GM19328 (cell line): ENCODE results near the gene GPR37L1.
"Not testable (repeated sequence)": the region's sequence is repeated elsewhere in the genome, so short reads cannot be mapped to it uniquely, and the experiment has no call there.

Experiments
- ATAC-seq: cut with Tn5 transposase; IDR thresholded peaks from one replicate; pipeline ENCODE4 v1.9.1; 2021; ENCODE audit warnings: mild to moderate bottlenecking, moderate library complexity; ENCODE audit not compliant: unreplicated experiment

Gene GPR37L1

DNA sequence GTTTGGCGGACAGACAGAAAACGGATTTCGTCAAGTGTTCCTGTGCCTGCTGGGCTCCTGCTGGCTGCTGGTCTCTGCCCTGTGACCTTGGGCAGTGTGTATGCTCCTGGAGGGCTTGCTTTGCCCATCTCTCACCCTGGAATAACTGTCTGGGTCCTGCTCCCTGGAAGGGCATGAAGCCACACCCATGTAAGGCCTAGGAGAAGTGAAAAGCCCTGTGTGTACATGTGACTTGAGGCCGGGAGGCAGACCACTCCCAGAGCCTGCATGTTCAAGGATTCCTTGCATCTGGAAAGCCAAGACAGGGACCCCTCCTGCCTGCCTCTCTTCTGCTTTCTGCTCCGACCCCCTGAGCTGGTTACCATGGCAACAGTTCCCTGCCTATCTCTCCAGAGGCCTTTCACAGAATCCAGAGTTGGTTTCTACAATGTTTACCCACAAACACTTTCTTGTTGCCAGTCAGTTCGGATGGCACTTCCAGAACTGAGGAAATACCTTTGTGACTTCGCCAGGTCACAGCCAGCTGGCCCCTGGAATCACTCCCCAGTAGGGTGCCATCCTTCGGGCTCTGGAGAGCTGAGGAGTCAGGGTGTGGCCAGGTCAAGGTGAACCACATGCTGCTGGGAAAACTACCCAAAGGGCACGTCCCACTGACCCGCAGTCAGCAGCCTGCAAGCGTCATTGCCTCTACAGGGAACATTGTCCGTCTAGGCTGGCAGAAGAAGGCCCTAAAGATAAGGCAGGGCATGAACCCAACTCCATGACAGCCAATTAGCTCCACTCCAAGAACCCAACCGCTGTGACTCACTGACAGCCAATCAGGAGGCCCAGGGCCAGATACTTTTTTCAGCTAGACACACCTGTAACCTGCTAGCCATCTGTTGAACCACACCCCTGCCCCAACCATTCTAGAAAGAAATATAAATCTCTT lies 14.7 kb upstream of the GPR37L1 start:
- ATAC-seq: no peak

DNA sequence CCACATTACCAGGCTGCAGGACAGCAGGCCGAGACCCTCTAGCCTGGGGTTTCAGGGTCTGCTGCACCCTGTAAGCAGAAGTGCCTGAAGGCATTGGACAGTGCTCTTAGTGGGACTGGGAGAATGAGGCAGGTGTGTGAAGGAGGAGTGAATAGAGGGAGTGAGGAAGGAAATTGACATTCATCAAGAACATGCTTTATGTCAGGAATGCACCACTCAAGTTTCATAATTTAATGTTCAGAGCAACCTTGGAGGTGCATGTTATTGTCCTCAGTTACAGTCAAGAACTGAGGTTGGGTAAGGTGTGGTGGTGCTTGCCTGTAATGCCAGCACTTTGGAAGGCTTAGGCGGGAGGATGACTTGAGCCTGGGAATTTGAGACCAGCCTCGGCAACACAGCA lies 11.7 kb upstream of the GPR37L1 start:
- no peak for ATAC-seq

DNA sequence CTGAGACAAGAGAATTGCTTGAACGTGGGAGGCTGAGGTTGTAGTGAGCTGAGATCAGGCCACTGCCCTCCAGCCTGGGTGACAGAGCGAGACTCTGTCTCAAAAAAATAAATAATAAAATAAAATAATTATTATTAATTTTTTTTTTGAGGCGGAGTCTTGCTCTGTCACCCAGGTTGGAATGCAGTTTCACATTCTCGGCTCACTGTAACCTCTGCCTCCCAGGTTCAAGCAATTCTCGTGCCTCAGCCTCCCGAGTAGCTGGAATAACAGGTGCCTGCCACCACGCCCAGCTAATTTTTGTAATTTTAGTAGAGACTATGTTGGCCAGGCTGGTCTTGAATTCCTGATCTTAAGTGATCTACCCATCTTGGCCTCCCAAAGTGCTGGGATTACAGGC lies 11.1 kb upstream of the GPR37L1 start:
- ATAC-seq: not testable (repeated sequence)

DNA sequence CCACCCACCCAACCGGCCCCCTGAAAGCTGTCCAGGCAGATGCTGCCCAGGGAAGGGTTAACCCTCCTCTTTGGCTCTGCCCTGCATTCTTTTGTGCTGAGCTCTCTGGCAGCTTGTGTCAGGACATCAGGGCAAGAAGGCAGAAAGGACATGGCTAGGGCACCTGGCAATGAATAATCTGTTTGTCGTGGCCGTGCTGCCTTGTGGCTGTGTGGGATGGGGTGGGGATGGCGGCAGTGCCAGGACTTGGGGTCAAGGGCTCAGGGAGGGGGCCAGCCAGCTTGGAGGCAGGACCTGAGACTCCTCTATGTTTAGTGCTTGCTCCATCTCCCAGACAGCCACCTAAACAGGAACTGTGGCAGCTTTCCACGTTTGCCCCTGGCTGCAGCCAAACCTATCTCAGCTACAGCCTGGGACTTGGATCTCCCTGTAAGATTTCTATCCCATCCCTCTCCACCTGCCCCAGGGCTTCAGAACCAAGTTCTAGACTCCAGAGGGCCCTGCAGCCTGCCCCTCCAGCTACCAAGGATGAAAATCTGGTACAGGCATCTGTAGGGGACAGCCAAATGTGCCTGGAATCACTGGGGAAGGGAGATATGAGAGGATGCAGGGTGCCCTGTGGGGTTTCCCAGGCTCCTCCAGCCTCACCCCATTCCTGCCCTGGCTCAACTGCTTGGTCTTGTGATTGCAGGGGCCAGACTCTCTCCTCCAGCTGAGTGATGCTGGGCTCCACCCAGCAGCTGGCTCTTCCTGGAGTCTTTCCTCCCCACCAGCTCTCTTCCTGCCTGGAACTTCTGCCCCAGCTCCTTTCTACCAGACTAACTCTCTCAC lies 9.6 kb upstream of the GPR37L1 start:
- no peak for ATAC-seq

DNA sequence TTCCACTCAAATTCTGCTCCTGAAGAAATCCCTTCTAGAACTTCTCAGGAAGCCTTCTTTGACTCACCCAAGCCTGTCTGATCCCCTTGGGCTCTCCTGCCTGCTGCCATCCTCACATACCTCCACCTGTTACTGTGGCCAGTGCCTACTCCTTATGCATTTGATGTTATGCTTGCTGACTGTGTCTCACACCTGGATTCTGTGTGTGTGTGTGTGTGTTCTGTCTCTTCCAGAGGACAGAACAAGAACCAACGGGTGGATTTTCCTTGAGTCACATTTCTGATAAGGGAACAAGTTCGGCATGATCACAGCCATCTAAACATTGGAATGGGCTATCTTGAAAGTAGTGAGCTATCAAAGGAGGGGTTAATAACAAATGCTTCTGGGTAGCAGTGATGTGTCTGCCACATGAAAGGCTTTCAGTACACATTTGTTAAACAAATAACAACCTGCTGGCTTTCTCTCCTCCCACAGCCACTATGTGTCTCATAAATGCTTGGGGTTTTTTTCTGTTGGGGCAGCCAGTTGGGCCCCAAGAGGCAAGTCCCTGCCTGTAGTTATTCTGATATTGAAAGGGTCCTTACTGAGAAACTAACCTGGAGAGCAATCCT lies 8.9 kb upstream of the GPR37L1 start:
- ATAC-seq: no peak

DNA sequence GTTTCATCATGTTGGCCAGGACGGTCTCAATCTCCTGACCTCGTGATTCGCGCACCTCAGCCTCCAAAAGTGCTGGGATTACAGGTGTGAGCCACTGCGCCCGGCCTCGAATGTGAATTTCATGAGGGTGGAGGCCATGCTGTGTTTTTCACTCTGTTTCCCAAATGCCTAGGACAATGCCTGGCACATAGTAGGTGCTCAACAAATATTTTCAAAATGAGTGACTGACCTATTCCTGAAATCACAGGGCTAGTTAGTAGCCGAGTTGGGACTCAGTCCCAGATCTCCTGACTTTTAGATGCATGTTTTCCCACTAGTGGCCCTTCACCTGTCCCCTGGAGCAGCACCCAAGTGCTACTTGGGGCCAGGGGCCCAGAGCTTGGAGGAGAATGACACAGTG lies 6.4 kb upstream of the GPR37L1 start:
- no peak for ATAC-seq

DNA sequence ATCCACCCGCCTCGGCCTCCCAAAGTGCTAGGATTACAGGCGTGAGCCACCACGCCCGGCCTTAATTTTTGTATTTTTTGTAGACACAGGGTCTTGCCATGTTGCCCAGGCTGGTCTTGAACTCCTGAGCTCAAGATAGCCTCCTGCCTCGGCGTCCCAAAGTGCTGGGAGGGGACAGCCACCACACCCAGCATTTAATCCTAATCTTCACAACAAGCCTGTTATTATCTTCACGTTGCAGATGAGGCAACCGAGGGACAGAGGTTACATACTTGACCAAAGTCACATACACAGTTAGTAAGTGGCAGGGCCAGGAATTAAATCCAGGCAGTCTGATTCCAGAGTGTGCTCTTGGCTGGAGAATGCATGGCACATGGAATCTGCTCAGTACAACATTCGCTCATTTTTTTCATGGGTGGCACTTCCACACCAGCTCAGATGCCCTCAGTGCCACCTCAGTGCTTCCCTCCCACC lies 4.8 kb upstream of the GPR37L1 start:
- ATAC-seq: no peak

DNA sequence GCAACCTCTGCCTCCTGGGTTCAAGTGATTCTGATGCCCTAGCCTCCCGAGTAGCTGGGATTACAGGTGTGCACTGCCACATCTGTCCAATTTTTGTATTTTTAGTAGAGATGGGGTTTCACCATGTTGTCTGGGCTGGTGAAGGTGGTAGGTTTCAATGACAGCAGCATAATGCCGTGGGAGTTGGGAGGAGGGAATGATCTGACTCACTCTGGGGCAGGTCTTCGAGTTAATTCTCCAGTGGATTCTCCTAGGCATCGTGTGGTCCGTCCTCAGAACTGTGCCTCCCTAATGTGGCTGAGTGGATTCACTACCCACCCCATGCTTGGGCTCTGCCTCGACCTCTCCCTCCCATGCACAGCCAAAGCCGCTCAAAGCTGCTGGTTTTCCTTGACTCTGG lies 1.7 kb upstream of the GPR37L1 start:
- ATAC-seq: no peak

DNA sequence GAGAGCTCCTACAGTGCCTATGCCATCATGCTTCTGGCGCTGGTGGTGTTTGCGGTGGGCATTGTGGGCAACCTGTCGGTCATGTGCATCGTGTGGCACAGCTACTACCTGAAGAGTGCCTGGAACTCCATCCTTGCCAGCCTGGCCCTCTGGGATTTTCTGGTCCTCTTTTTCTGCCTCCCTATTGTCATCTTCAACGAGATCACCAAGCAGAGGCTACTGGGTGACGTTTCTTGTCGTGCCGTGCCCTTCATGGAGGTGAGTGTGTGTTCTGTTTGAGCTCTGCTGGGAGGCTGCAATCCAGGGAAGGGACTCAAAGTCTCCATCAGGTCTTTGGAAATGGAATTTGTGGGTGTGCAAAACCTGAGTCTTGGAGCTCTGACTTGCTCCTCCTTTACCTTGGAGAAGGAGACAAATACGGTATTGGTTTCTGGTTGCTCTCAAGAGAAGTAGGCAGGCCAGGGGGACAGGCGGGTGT lies 658 bp downstream of the GPR37L1 start:
- no peak for ATAC-seq

DNA sequence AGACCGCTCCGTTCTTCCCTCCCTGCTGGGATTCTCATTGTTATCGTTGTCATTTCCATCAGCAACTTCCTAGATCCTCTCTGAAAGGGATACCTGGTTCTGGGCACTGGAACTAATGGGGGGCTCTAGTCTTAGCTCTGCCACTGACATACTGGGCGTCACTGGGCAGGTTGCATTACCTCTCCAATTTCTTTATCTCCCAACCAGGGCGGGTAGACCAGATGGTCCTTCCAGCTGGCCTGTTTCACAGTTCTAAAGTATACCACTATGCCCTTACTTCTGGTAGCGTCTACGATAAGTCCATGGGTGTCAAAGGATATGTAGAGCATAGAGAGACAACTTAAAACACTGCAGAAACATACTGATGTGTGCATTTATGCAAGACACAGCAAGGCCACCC lies 1.4 kb downstream of the GPR37L1 start:
- ATAC-seq: no peak

DNA sequence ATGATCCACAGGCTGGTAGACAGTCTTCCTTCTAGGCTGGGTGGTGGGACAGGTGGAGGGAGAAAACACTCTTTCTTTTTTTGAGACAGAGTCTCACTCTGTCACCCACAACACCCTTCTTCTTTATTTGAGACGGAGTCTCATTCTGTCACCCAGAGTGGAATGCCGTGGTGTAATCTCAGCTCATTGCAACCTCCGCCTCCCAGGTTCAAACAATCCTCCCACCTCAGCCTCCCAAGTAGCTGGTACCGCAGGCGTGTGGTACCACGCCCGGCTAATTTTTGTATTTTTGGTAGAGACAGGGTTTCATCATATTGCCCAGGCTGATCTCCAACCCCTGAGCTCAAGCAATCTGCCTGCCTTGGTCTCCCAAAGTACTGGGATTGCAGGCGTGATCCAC lies 2.9 kb downstream of the GPR37L1 start:
- ATAC-seq: no peak

DNA sequence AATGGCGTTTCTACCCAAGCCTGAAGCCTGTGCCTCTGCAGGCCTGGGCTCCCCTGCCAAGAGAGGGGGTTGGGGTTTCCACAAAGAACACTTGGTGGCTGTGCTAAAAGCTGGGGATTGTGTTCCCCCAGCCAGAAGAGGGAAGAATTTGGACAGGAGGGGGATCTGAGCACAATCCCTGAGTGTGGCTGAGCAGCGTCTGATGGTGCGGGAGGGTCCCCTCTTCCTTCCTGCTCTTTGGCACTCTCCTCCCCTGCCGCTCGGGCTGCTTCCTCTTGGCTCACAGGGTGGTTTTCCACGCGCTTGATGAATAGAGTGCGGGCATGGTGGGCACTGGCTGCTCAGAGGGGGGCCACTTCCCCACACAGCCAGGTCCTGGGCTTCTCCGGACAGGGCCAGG lies 3.7 kb downstream of the GPR37L1 start:
- ATAC-seq: no peak

DNA sequence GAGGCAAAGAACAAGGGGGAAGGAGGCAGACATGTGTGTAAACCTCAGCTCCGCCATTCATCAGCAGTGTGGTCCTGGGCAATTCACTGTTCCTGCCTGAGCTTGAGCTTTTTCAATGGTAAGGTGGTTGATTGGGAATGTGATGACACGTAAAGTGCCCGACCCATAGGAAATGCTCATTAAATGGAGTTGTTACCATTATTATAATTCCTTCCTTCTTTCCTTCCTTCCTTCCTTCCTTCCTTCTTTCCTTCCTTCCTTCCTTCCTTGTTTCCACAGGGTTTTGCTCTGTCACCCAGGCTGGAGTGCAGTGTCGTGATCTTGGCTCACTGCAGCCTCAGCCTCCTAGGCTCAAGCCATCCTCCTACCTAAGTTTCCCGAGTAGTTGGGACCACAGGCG lies 4.3 kb downstream of the GPR37L1 start:
- ATAC-seq: no peak

DNA sequence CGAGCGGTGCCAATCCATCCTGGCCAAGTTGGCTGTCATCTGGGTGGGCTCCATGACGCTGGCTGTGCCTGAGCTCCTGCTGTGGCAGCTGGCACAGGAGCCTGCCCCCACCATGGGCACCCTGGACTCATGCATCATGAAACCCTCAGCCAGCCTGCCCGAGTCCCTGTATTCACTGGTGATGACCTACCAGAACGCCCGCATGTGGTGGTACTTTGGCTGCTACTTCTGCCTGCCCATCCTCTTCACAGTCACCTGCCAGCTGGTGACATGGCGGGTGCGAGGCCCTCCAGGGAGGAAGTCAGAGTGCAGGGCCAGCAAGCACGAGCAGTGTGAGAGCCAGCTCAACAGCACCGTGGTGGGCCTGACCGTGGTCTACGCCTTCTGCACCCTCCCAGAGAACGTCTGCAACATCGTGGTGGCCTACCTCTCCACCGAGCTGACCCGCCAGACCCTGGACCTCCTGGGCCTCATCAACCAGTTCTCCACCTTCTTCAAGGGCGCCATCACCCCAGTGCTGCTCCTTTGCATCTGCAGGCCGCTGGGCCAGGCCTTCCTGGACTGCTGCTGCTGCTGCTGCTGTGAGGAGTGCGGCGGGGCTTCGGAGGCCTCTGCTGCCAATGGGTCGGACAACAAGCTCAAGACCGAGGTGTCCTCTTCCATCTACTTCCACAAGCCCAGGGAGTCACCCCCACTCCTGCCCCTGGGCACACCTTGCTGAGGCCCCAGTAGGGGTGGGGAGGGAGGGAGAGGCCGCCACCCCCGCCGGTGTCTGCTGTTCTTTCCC lies 5.3 kb downstream of the GPR37L1 start:
- ATAC-seq: no peak

DNA sequence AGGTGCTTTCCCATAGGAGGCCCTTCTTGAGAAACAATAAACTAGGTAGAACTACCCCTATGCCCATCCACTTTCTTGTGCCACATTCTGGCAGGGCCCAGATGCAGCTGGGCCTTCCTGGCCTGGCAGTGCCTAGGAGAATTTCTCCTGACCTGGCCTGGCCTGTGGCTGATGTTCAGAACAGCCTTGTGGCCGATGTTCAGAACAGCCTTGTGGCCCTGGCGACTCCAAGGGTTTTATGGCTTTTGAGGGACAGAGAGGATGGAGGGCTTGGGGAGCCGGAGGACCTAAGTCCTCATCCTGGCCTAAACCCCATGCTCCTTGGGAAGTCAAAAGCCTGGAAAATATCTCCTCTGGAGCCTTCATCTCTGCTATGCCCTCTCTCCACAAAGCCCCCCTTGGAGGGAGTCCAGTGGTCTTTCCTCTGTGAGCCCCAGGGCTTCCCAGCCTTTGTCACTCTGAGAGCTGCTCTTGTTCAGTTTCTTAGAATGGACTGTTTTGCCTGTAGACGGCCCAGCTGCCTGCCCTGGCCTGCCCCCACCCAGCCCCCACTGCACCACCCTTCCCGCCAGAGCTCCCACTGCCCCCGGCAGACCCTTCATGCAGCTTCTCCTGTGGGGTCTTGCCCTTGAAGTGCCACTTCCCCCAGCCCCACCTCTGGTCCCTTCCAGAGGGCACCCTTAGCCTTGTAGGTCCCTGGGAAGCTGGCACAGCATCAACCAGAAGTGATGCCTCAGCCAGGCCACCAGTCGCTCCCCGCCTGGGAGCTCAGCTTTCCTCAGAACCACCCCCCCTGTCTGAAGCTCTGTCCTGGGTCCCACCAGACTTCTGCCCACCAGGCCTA lies 7.0 kb downstream of the GPR37L1 start:
- no peak for ATAC-seq

DNA sequence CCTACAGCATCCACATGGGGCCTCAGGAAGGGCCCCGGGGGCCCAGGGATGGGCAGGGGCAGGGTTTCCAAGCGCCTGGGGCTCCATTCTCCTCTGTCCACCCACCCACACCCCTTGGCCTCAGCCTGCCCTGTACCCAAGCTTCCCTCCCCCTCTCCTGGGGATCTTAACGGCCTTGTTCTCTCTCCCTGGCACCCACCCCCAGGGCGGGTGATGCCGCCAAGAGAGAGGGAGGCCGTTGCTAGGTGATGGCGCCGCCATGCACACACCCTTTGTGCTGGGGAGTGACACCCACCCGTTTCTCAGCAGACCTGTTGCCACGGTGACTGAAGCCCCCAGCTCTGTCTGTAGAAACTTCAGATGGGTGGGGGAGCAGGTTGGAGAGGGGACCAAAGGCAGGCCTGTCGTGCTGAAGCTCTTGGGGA lies 7.6 kb downstream of the GPR37L1 start:
- no peak for ATAC-seq

DNA sequence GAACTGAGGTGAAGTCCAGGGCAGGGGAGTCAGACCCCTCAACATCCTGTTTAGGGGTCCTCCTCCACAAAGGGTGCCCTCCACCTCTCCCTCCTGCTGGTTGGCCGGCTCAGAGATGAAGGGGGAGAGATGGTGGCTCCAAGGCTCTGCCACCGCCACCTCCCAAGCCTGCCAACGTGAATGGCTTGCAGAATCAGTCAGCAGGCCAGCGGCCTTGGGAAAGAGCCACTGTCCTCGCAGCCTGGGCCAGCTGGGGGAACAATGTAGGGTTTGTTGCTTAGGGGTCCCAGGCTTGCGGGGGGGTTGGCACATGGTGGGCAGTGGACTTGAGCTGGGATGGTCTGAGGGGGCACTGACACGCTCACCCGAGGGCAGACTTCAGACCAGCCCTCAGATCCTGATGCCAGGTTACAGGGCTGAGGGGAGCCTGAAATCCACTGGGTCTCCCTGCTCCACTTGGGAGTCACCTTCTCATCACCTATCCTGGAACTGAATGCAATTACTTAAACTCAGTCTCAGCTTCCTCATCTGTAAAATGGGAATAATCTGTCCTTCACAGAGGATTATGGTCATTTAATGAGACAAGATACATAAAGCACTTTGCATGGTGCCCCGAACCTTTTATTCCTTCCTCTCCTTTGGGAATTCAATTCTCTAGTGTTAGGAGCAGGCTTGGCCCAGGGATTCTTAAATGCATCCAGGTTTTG lies 8.3 kb downstream of the GPR37L1 start:
- no peak for ATAC-seq

DNA sequence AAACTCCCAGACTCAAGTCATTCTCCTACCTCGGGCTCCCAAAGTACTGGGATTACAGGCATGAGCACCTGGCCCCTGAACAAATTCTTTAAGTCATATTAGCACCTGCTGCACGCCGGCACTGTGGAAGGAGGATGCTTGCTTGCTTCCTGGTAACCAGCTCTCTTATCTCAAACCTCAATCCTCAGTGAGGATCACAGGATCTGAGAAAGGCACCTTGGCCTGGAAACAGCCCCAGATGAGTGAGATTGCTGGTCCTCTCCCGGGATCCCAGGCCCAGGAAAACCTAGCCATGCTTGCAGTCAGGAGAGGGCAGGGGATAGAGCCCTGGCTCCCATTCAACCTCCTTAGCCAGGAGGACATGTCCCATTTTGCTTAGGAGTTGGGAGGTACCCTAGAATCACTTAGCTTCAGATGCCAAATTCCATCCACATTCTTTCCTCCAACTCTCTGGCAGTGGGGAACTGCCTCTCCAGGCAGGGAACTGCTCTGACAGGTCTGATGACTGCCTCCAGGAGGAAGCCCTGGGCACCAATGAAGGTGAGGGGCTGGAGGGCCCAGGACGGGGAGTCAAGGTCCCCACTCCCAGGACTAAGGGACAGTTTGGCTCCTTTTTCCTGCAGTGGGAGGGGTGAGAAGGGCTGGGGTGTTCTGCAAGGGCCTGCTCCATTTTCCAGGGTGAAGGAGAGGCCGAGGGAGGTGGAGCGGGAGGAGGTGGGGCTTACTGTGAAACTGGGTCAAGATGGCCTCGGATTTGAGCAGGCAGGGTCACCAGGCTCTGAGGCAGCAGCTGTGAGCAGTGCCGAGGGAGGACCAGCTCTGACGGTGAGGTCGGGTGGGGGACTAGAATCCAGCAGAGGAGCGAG lies 9.5 kb downstream of the GPR37L1 start:
- ATAC-seq: no peak
